Stimulated activated CD4-positive, alpha-beta T cell treated with anti-CD3 and anti-CD28 coated beads, Interleukin-2, amount 100 ng/mL, for 48 hours (primary cell): ENCODE data around the gene HSFY2.
"Not testable (repeated sequence)": the region's sequence is repeated elsewhere in the genome, so short reads cannot be mapped to it uniquely, and the experiment has no call there.

ENCODE experiments used
- DNase-seq, 2 donors: peaks; one replicate each; pipeline ENCODE4 v3.0.0-alpha.2; 2020

The HSFY2 gene

GRCh38 chrY:18773635-18774034 is at the start of gene HSFY2:
Gene HSFY2 (minus strand): TSS chrY:18773735. CDS start chrY:18773618, 117 bp downstream.
- DNase-seq, result not testable (repeated sequence)

- not testable (repeated sequence) for DNase-seq
Measured at GRCh38 chrY:18815751-18816150, 42.2 kb upstream of the HSFY2 start.

- not testable (repeated sequence) for DNase-seq
Measured at GRCh38 chrY:18788757-18789406, 15.3 kb upstream of the HSFY2 start.

GRCh38 chrY:18754077-18754476 is 19.5 kb downstream of the HSFY2 start:
- not testable (repeated sequence) for DNase-seq

- DNase-seq, result not testable (repeated sequence)
Measured at GRCh38 chrY:18753133-18753815, 20.3 kb downstream of the HSFY2 start.

GRCh38 chrY:18723714-18724113 is 49.8 kb downstream of the HSFY2 start:
- DNase-seq, result not testable (repeated sequence)
